CD4-positive, alpha-beta T cell treated with Interleukin-2 at 100 ng/mL for 4 hours (primary cell): ENCODE data around the gene TMPRSS6.
A peak's percentile ranks its signal among the peaks of the same experiment; 100 is the strongest.

ENCODE experiments used
- DNase-seq: peaks from one replicate; pipeline ENCODE4 v3.0.0-alpha.2; 2020; ENCODE audit warnings: low spot score

TMPRSS6 gene

DNA sequence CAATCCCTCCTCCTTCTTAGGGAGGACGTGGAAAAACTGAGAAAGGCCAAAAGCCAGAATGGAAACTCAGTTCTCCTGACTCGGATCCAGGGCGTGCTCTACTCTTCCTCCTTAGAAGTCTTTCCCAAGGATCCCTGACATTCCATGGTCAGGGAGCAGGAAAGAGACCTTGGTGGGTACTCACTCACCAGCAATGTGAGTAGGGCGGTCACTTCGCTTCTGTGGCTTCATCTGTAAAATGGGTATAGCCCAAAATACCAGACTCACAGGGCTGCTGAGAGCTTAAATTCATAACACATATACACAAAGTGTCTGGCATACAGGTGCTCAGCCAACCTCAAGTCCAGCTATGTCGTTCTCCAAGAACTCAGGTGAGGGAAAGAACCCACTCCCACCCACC is 58.6 kb downstream of the TMPRSS6 start:
- DNase-seq, result no peak

- no peak for DNase-seq
These were observed 60.3 kb downstream of the TMPRSS6 start for GRCh38 chr22:37049224-37049623.

DNA sequence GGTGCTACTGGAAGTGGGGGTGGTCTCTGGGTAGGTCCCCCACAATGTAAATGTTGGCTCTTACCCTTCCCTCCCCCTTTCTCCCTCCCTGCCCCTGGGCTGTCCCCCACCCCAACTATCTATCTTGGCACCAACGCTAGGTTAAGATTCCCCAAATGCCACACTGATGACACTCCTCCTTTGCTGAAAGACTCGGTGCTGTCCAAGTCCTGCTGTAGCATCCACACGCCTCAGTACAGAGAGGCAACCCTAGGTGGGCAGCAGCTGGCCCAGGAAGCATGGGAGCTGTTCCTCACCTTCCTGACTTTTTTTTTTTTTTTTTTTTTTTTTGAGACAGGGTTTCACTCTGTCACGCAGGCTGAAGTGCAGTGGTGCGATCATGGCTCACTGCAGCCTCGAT is 61.4 kb downstream of the TMPRSS6 start:
- DNase-seq, result no peak

GRCh38 chr22:37047006-37047405 is 62.5 kb downstream of the TMPRSS6 start:
- no peak for DNase-seq

GRCh38 chr22:37046589-37046988 is 62.9 kb downstream of the TMPRSS6 start:
- DNase-seq, result no peak

DNA sequence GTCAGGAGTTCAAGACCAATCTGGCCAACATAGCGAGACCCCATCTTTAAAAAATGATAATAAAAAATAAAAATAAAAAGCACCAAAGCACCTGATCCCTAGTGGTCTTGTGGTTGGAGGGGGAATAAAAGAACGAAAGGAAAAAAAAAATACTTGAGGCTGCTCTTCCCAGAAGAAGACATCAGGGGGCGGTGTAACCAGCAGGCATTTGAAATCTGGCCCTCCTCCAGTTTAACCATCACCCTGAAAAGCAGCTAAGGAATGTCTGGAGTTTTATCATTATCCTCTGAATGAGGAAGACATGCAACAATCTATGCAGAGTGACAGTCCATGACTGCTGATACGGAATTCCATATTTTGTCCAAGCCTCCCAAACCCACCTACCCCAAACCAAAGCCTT is 63.6 kb downstream of the TMPRSS6 start:
- no peak for DNase-seq

DNA sequence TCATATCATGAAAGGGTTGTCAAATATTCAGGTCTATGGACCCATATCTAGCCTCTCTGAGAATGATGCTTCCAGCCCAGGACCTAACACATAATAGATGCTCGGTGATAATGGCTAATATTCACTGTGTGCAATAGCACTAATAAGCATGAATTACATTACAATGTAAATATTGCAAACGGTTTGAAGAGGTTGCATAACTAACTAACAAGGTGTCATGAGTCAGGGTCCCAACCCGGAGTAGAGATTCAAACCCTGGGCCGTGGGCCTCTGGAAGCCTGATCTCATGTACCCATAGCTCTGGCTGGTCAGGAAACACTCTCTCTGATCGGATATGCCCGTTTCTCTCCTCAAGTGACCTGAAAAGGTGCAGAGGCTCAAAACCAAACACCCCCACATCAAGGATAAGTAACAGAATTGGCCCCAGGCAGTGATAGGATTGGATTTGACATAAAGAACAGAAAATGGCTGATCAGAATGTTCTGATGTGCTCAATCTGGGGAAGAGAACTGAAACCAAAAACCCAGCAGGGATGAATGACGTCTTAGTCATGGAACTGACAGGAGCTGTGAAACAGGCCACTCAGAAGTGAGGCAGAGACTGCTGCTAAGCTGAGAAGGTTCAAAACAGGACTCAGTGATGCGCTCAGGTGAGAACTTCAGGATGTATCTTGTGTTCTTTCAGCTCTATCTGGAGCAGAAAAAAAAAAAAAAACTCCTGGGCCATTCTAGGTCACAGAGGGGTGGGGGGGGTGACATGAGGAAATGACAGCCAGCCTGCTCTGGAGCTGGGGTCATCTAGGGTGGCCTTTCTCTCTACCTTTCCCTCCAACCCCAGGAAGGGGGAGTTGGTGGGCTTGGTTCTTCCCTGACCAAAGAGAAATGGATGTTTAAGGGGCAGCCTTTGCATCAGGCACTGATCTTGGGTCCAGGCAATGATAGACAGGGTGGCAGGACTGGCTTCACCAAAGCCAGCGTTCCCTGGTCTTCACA is 64.6 kb downstream of the TMPRSS6 start:
- no peak for DNase-seq

- peak; percentile 45 for DNase-seq
These were observed 65.5 kb downstream of the TMPRSS6 start for GRCh38 chr22:37043828-37044538.

- DNase-seq, result no peak
These were observed 66.2 kb downstream of the TMPRSS6 start for GRCh38 chr22:37043209-37043827.

- no peak for DNase-seq
These were observed 70.0 kb downstream of the TMPRSS6 start for GRCh38 chr22:37039466-37039865.

GRCh38 chr22:37037669-37038068 is 71.8 kb downstream of the TMPRSS6 start:
- no peak for DNase-seq

- DNase-seq, result no peak
These were observed 72.7 kb downstream of the TMPRSS6 start for GRCh38 chr22:37036655-37037377.

GRCh38 chr22:37033605-37034430 is 75.7 kb downstream of the TMPRSS6 start:
- no peak for DNase-seq

GRCh38 chr22:37032535-37033460 is 76.7 kb downstream of the TMPRSS6 start:
- no peak for DNase-seq

DNA sequence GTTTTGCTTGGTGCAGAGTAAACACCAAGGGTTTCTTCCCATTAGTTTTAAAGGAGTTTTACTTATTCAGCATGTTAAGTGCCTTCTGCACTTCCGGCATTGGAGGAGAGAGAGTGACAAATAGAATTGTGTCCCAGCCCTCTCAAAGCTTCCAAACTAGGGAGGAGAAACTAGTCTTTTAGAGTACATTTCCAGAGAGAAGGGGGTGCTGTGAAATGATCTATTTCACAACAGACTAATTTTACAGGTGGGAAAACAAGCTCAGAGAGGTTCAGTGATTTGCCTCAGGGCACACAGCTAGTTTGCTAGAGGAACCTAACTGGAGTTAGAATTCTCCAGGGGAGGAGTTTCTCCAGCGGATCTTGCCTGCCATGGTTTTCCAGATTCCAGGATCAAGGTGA is 77.4 kb downstream of the TMPRSS6 start:
- DNase-seq, result no peak

GRCh38 chr22:37030560-37031281 is 78.8 kb downstream of the TMPRSS6 start:
- DNase-seq, result no peak

DNA sequence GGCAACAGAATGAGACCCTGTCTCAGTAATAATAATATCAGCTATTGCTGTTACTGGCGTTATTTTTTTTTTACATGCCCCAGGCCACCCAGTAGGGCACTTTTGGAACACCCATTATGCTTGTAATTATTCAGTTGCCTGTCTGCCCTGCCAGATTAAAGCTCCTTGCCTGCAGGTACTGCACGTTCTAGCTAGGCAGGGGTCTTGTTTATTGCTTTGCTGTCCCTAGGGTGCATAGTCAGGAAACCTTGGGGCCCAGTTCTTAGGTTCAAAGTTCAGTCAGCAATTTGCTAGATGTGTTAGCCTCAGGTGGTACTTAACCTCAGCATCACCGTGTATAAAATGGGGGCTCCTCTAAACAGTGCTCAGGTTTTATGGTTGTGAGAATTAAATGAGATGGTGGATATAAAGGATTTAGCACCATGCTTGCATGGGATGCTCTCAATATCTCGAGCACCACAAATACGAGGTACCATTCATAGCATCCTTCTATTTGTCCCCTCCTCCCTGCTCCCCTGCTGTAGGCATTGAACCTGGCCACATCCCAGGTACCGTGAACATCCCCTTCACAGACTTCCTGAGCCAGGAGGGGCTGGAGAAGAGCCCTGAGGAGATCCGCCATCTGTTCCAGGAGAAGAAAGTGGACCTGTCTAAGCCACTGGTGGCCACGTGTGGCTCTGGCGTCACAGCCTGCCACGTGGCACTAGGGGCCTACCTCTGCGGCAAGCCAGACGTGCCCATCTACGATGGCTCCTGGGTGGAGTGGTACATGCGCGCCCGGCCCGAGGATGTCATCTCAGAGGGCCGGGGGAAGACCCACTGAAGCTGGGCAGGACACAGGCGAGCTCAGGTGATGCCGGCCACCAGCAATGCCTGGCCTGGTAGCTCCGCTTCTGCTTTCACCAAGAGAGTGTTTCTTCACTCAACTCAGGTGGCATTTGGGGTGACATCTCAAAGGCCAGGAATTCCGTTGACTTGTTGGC is 80.5 kb downstream of the TMPRSS6 start:
- DNase-seq, result no peak

DNA sequence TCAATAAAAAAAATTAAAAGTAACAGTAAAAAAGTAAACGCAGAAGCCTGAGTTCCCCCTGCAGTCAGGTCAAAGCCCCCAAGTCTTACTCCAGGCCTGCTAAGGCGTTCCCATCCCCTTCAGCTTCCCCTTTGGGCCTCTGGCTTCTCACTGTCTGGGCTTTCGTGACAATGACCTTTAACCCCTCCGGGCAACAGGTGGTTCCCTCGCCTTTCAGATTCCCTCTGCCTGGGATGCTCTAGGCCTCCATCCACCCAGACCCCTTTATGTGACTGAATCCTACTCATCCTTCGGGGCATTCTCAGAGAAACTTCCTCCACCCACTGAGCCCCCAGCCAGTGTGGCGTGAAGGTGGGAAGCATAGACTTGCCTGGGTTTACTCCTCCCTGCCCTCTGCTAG is 82.0 kb downstream of the TMPRSS6 start:
- no peak for DNase-seq
